A673 (cell line): ENCODE data around the gene INPPL1.

Experiments used
- CTCF ChIP-seq: fragments of 300-800, 200-600 bp; sonication (generic); conservative IDR thresholded peaks from 2 replicates; pipeline ENCODE4 v1.5.1; 2017; ENCODE audit warnings: low read depth, mild to moderate bottlenecking, antibody characterized with exemption, low read length, moderate library complexity, mixed read lengths
- EZH2 ChIP-seq: fragments of 200-600 bp; sonication (generic); IDR thresholded peaks from 2 replicates; pipeline ENCODE4 v1.6.1; 2017; ENCODE audit warnings: borderline replicate concordance, low read depth, mild to moderate bottlenecking, mixed read lengths, antibody characterized with exemption, low read length; ENCODE audit not compliant: poor library complexity, severe bottlenecking

GRCh38 chr11:72240461-72241290 is 16.1 kb downstream of the INPPL1 start:
- TF ChIP-seq CTCF, result no peak
- no peak for TF ChIP-seq EZH2
